Coronary artery (tissue), 2 donors: Measurements from ENCODE around the gene UGT1A8.

Source experiments
- DNase-seq: peaks from one replicate; pipeline ENCODE4 v3.0.0-alpha.2; 2017; ENCODE audit warnings: low spot score
- H3K27ac ChIP-seq, 2 donors: fragments of 200-600 bp; sonication (generic); one replicate each; pipeline ENCODE4 v1.5.1; 2016 to 2019
- H3K4me3 ChIP-seq: fragments of 200-600 bp; sonication (generic); 2 replicates; pipeline ENCODE4 v1.5.1; 2016; ENCODE audit warnings: mild to moderate bottlenecking, moderate library complexity
- CTCF ChIP-seq: fragments of 200-600 bp; sonication (generic); IDR thresholded peaks from one replicate; pipeline ENCODE4 v1.5.1; 2019; ENCODE audit warnings: antibody characterized with exemption

The UGT1A8 gene

GRCh38 chr2:233816334-233816733 lies 198.9 kb downstream of the UGT1A8 start:
- DNase-seq = peak; percentile 12
- Histone ChIP-seq H3K4me3 (no peak overlapping the region), H3K27ac (no peak overlapping the region)
- TF ChIP-seq CTCF = no peak

- no peak overlapping the region for H3K27ac ChIP-seq
- TF ChIP-seq CTCF = no peak
- peak; percentile 57 for DNase-seq
Measured at GRCh38 chr2:233816771-233817170, 199.3 kb downstream of the UGT1A8 start.

GRCh38 chr2:233817361-233817911 lies 200.0 kb downstream of the UGT1A8 start:
- no peak overlapping the region for H3K4me3 ChIP-seq
- no peak overlapping the region for H3K27ac ChIP-seq
- DNase-seq = peak; percentile 64
- TF ChIP-seq CTCF = no peak

More at GRCh38 chr2:233816771-233817170, 199.3 kb downstream of the UGT1A8 start:
- no peak overlapping the region for H3K4me3 ChIP-seq

- Histone ChIP-seq H3K4me3 (no peak overlapping the region), H3K27ac (no peak overlapping the region)
- DNase-seq = peak; percentile 54
- TF ChIP-seq CTCF = no peak
Measured at GRCh38 chr2:233817995-233818638, 200.7 kb downstream of the UGT1A8 start.

GRCh38 chr2:233818639-233819621 lies 201.5 kb downstream of the UGT1A8 start:
- no peak overlapping the region for H3K27ac ChIP-seq
- DNase-seq = peak; percentile 54
- H3K4me3 ChIP-seq = no peak overlapping the region
- no peak for TF ChIP-seq CTCF

- DNase-seq = peak; percentile 58
Measured at GRCh38 chr2:233819884-233820773, 202.7 kb downstream of the UGT1A8 start.

More at GRCh38 chr2:233819884-233820773, 202.7 kb downstream of the UGT1A8 start:
- Histone ChIP-seq H3K4me3 (no peak overlapping the region), H3K27ac (no peak overlapping the region)
- TF ChIP-seq CTCF = no peak
